ENCODE data around the gene CFTR. TPM values are rescaled to one million over a fixed set of nuclear protein-coding genes. Genes with fewer than 3 reads are reported as not detected.

CFTR gene
- total and polyA plus RNA-seq, 9 of the 15 experiments (the other 6 are each of a cell fraction or from before 2014, with no cell fraction given) = 0.20 TPM; not detected in 8

- no peak overlapping the region for H3K27ac ChIP-seq (ENCODE audit: extremely low read depth, low read depth, low read length)
- H4K20me1 ChIP-seq (replicated peaks; ENCODE audit: control insufficient read depth, insufficient read depth, low read length) = no peaks in the 10 kb centered on the region
- ChIA-PET POLR2A (no interaction called here), CTCF (ENCODE audit: low intra/inter-chr PET ratio) (no interaction called here)
- H3K9me3 ChIP-seq (replicated peaks; ENCODE audit: control insufficient read depth, insufficient read depth, low read depth, low read length) = no peaks in the 10 kb centered on the region
- H2AFZ ChIP-seq (ENCODE audit: low read depth, low read length) = no peak overlapping the region
- 0% methylated on average over 2 of the region's 2 CpGs for WGBS (ENCODE audit: insufficient coverage, low coverage, missing lambda C conversion rate)
- H3K4me1 ChIP-seq (replicated peaks in 1 of 2; ENCODE audit: control insufficient read depth in 2 of 2, insufficient read depth in 2 of 2, low read length in 2 of 2) = no peaks in the 10 kb centered on the region
- FAIRE-seq (no peak), ATAC-seq (no peak), DNase-seq (ENCODE audit: extremely low read depth in 1 of 4, low spot score in 3 of 4) (no peak)
- BruUV-seq (replicated peaks) = no TSS peak
- no peak overlapping the region for H3K4me3 ChIP-seq
- no peaks in the 10 kb centered on the region for H3K36me3 ChIP-seq (ENCODE audit: control insufficient read depth, insufficient read depth, low read length)
- no peaks in the 10 kb centered on the region for H3K9me1 ChIP-seq (ENCODE audit: control insufficient read depth, insufficient read depth, low read length)
- H3K27me3 ChIP-seq (ENCODE audit: control insufficient read depth in 2 of 2, insufficient read depth in 2 of 2, low read length in 2 of 2) = peaks cover 0 to under 1% of the 10 kb centered on the region in 2 experiments; a peak in 1 of 5 replicates
- TF ChIP-seq TOE1 (IDR thresholded peaks at IDR 0.05; ENCODE audit: borderline replicate concordance) (no peak), TOE1 (CRISPR knock-in tag; IDR thresholded peaks at IDR 0.05; ENCODE audit: borderline replicate concordance, low read depth) (no peak), MITF (IDR thresholded peaks at IDR 0.05) (no peak), ZNF3 (CRISPR knock-in tag; IDR thresholded peaks at IDR 0.05) (no peak), NR1H2 (CRISPR knock-in tag; IDR thresholded peaks at IDR 0.05) (no peak), STAG1 (CRISPR knock-in tag; IDR thresholded peaks at IDR 0.05; ENCODE audit: borderline replicate concordance) (no peak), STAT5A (IDR thresholded peaks at IDR 0.05; ENCODE audit: borderline replicate concordance, low read length) (no peak), CREM (IDR thresholded peaks at IDR 0.05; ENCODE audit: low read depth) (no peak)
- no peak overlapping the region for H3K4me2 ChIP-seq (ENCODE audit: insufficient read depth, low read length)
- intact Hi-C loops (cut with micrococcal nuclease) (no loop called here), in situ Hi-C loops (cut with MboI) (no loop called here)
- H3K79me2 ChIP-seq (ENCODE audit: control insufficient read depth, insufficient read depth, low read length) = no peaks in the 10 kb centered on the region
- no peak overlapping the region for H3K9ac ChIP-seq (ENCODE audit: insufficient read depth in 1 of 2, low read depth in 2 of 2, low read length in 2 of 2)
Observed at GRCh38 chr7:117485118-117485620, 5.3 kb downstream of the CFTR start.
